Measurements from ENCODE around the gene ELMO1. TPM values are rescaled to one million over a fixed set of nuclear protein-coding genes. Genes with fewer than 3 reads are reported as not detected.

The ELMO1 gene
- total RNA-seq, 1 experiment from 2014 or later = 137 TPM

DNA sequence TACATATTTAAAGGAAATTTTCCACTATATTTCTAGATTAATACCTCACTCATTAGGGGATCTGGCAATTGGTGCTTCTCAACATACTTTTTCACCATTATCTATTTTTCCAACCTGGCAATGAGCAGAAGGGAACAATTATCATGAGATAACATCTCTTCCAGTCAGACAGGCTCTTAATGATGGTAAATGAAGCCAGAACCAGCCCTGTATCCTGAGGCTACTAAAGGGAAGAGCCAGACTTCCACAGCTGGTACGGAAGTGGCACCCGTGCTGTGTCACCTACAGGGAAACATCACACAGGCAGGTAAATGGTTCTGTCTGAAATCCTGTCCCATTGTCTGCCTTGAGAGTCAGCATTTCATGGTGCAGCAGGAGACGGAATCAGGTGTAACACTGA lies 75.9 kb downstream of the ELMO1 start:
- Histone ChIP-seq H3K9ac (ENCODE audit: low read length) (no peak overlapping the region), H3K27me3 (ENCODE audit: low read length) (no peaks in the 10 kb centered on the region), H3K79me2 (ENCODE audit: low read length) (no peaks in the 10 kb centered on the region), H3K27ac (ENCODE audit: low read length) (no peak overlapping the region), H3K4me1 (ENCODE audit: low read length) (no peaks in the 10 kb centered on the region), H2AFZ (ENCODE audit: low read length) (no peak overlapping the region), H3K36me3 (ENCODE audit: insufficient read depth, low read length) (no peaks in the 10 kb centered on the region), H4K20me1 (ENCODE audit: insufficient read depth, low read depth, low read length) (no peaks in the 10 kb centered on the region), H3K9me2 (replicated peaks; ENCODE audit: insufficient read depth, low read length) (no peaks in the 10 kb centered on the region), H3K4me3 (ENCODE audit: low read length) (no peak overlapping the region), H3K4me2 (ENCODE audit: low read depth, low read length, poor library complexity, severe bottlenecking) (no peak overlapping the region), H3K9me3 (ENCODE audit: low read length) (peaks cover 11% of the 10 kb centered on the region)
- DNase-seq = no peak

DNA sequence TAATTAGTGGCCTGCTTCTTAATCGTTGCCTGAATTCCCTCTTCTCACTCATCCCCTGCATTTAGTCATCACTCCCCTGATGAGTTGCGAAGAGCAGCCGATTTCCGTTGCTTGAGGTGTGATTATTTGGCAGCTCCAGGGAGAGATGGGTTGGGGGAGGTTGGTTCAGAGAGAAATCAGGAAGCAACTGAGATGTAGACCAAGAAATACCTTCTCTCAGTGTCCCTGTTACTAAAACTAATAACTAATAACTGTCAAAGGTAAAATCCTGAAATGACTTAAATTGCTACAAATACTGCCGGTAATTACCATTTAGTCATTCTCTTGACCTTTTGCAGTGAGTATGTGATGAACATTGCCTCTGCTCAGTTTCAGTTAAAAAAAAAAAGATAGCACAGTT lies 76.9 kb downstream of the ELMO1 start:
- no peaks in the 10 kb centered on the region for H3K36me3 ChIP-seq (ENCODE audit: insufficient read depth, low read length)
- H3K27me3 ChIP-seq (ENCODE audit: low read length) = no peaks in the 10 kb centered on the region
- H3K4me2 ChIP-seq (ENCODE audit: low read depth, low read length, poor library complexity, severe bottlenecking) = no peak overlapping the region
- no peak overlapping the region for H3K9ac ChIP-seq (ENCODE audit: low read length)
- no peak overlapping the region for H2AFZ ChIP-seq (ENCODE audit: low read length)
- no peak overlapping the region for H3K27ac ChIP-seq (ENCODE audit: low read length)
- H3K9me2 ChIP-seq (replicated peaks; ENCODE audit: insufficient read depth, low read length) = no peaks in the 10 kb centered on the region
- no peaks in the 10 kb centered on the region for H3K79me2 ChIP-seq (ENCODE audit: low read length)
- H3K4me3 ChIP-seq (ENCODE audit: low read length) = no peak overlapping the region
- H3K4me1 ChIP-seq (ENCODE audit: low read length) = no peaks in the 10 kb centered on the region
- H3K9me3 ChIP-seq (ENCODE audit: low read length) = peaks cover 9% of the 10 kb centered on the region
- DNase-seq = no peak
- no peaks in the 10 kb centered on the region for H4K20me1 ChIP-seq (ENCODE audit: insufficient read depth, low read depth, low read length)

DNA sequence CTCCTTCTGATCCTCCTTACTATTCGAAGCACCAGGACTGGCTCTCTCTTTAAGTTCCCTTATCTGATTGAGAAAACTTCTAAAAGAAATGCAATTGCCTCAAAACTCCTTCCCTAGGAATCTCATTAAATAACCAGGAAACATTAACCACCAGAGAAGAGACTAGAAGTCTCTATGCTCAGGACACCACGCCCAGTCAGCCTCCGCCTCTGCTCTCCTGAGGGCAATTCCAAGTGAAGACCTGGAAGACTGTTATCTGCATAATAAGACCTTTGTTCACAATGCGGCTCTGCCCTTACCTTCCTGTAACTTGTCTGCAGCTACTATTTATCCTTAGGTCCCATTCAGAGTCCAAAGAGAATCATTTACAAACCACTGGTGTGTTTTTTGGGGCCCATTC lies 78.8 kb downstream of the ELMO1 start:
- Histone ChIP-seq H3K9ac (ENCODE audit: low read length) (no peak overlapping the region), H3K9me3 (ENCODE audit: low read length) (no peaks in the 10 kb centered on the region), H3K79me2 (ENCODE audit: low read length) (no peaks in the 10 kb centered on the region), H3K9me2 (replicated peaks; ENCODE audit: insufficient read depth, low read length) (no peaks in the 10 kb centered on the region), H3K4me2 (ENCODE audit: low read depth, low read length, poor library complexity, severe bottlenecking) (no peak overlapping the region), H3K27me3 (ENCODE audit: low read length) (no peaks in the 10 kb centered on the region), H4K20me1 (ENCODE audit: insufficient read depth, low read depth, low read length) (no peaks in the 10 kb centered on the region), H2AFZ (ENCODE audit: low read length) (no peak overlapping the region), H3K27ac (ENCODE audit: low read length) (no peak overlapping the region), H3K4me1 (ENCODE audit: low read length) (no peaks in the 10 kb centered on the region), H3K36me3 (ENCODE audit: insufficient read depth, low read length) (no peaks in the 10 kb centered on the region), H3K4me3 (ENCODE audit: low read length) (no peak overlapping the region)
- DNase-seq = no peak

DNA sequence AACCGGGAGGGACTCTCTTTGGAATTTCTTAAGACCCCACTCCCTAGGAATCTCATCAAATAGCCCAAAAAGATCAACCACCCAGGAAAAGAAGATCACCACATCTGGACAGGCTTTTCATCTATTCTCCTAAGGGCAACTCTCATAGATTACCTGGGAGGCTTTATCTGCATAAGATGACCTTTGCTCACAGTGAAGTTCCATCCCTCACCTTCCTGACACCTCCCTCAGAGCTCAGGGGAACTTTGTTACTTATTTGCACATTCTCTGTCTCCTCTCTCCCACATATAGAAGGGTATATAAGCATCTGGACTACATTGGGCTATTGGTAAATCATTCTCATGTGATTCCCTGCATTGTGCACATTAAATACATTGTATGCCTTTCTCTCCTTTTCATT lies 80.1 kb downstream of the ELMO1 start:
- no peak overlapping the region for H3K27ac ChIP-seq (ENCODE audit: low read length)
- no peaks in the 10 kb centered on the region for H3K36me3 ChIP-seq (ENCODE audit: insufficient read depth, low read length)
- DNase-seq = no peak
- H3K27me3 ChIP-seq (ENCODE audit: low read length) = no peaks in the 10 kb centered on the region
- no peak overlapping the region for H2AFZ ChIP-seq (ENCODE audit: low read length)
- H3K9me2 ChIP-seq (replicated peaks; ENCODE audit: insufficient read depth, low read length) = no peaks in the 10 kb centered on the region
- H3K4me3 ChIP-seq (ENCODE audit: low read length) = no peak overlapping the region
- peaks cover 3% of the 10 kb centered on the region; the same call in 1 of the 2 replicates for H3K4me1 ChIP-seq (ENCODE audit: low read length)
- no peak overlapping the region for H3K9ac ChIP-seq (ENCODE audit: low read length)
- H3K79me2 ChIP-seq (ENCODE audit: low read length) = no peaks in the 10 kb centered on the region
- H3K9me3 ChIP-seq (ENCODE audit: low read length) = no peaks in the 10 kb centered on the region
- no peak overlapping the region for H3K4me2 ChIP-seq (ENCODE audit: low read depth, low read length, poor library complexity, severe bottlenecking)
- H4K20me1 ChIP-seq (ENCODE audit: insufficient read depth, low read depth, low read length) = no peaks in the 10 kb centered on the region

DNA sequence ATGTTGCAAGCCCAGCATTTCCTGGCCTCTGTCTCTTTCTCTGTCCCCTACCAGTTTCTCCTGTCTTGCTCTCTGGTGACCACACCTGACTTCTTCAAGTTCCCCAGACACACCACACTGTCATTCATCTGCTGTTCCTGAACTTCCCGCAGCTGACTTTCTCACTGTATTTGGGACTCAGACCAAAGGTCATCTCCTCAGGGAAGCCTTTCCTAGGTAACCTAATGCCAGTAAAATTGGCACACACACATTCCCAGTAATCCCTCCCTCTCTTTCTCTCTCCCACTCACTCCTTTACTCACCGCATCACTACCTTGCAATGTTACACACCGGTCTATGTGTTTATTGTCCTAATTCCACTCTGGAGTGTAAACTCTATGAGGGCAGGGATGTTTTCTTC lies 81.7 kb downstream of the ELMO1 start:
- Histone ChIP-seq H4K20me1 (ENCODE audit: insufficient read depth, low read depth, low read length) (no peaks in the 10 kb centered on the region), H3K4me1 (ENCODE audit: low read length) (peaks cover 3% of the 10 kb centered on the region; the same call in 1 of the 2 replicates)

DNA sequence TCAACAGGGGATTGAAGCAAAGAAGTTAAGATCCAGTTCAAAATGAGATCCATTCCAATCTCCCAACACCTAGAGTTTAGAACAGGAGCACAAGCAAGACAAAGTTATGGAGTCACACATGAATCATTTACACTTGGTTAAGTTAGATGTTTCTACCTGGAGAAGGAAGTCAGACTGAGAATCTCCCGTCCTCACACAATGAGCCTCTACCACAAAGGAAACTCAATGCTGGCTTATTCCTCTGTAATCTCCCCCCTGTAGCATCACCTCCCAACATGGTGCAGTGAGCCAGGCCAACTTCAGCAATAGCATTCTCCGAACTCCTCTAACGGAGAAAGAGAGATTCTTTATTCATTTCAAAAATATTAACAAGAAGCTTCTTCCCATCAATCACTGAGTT lies 82.2 kb downstream of the ELMO1 start:
- Histone ChIP-seq H3K4me1 (ENCODE audit: low read length) (peaks cover 3% of the 10 kb centered on the region; the same call in 1 of the 2 replicates), H3K27ac (ENCODE audit: low read length) (no peak overlapping the region), H4K20me1 (ENCODE audit: insufficient read depth, low read depth, low read length) (no peaks in the 10 kb centered on the region), H3K4me2 (ENCODE audit: low read depth, low read length, poor library complexity, severe bottlenecking) (no peak overlapping the region), H3K9ac (ENCODE audit: low read length) (no peak overlapping the region), H3K9me3 (ENCODE audit: low read length) (no peaks in the 10 kb centered on the region), H3K79me2 (ENCODE audit: low read length) (no peaks in the 10 kb centered on the region), H2AFZ (ENCODE audit: low read length) (no peak overlapping the region), H3K27me3 (ENCODE audit: low read length) (no peaks in the 10 kb centered on the region), H3K36me3 (ENCODE audit: insufficient read depth, low read length) (no peaks in the 10 kb centered on the region), H3K4me3 (ENCODE audit: low read length) (no peak overlapping the region), H3K9me2 (replicated peaks; ENCODE audit: insufficient read depth, low read length) (no peaks in the 10 kb centered on the region)
- DNase-seq = no peak

More for the DNA sequence above, 81.7 kb downstream of the ELMO1 start:
- no peak overlapping the region for H3K9ac ChIP-seq (ENCODE audit: low read length)
- H3K27ac ChIP-seq (ENCODE audit: low read length) = no peak overlapping the region
- DNase-seq = no peak
- no peak overlapping the region for H2AFZ ChIP-seq (ENCODE audit: low read length)
- H3K27me3 ChIP-seq (ENCODE audit: low read length) = no peaks in the 10 kb centered on the region
- H3K4me2 ChIP-seq (ENCODE audit: low read depth, low read length, poor library complexity, severe bottlenecking) = no peak overlapping the region
- H3K9me3 ChIP-seq (ENCODE audit: low read length) = no peaks in the 10 kb centered on the region
- no peaks in the 10 kb centered on the region for H3K9me2 ChIP-seq (replicated peaks; ENCODE audit: insufficient read depth, low read length)
- no peaks in the 10 kb centered on the region for H3K36me3 ChIP-seq (ENCODE audit: insufficient read depth, low read length)
- H3K79me2 ChIP-seq (ENCODE audit: low read length) = no peaks in the 10 kb centered on the region
- H3K4me3 ChIP-seq (ENCODE audit: low read length) = no peak overlapping the region

DNA sequence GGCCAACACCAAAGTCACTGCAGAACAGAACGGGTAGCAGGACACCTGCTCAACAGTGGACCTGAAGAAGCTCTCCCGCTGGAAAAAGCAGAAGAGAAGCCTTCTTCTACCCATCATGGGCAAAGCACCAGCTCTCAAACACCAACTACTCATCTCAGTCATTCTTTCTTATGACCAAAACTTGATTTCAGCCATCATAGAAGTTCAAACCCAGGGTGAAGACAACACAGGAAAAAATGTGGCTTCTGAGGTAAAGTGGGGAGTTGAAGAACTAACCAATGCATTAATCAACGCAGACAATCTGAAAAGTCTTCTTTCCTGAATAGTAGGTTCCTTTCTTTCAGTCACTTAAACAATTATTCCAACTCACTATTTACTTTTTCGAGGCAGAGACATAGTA lies 83.3 kb downstream of the ELMO1 start:
- H3K27ac ChIP-seq (ENCODE audit: low read length) = no peak overlapping the region
- H3K9ac ChIP-seq (ENCODE audit: low read length) = no peak overlapping the region
- no peak overlapping the region for H3K4me3 ChIP-seq (ENCODE audit: low read length)
- H4K20me1 ChIP-seq (ENCODE audit: insufficient read depth, low read depth, low read length) = no peaks in the 10 kb centered on the region
- H3K4me1 ChIP-seq (ENCODE audit: low read length) = peaks cover 3% of the 10 kb centered on the region; the same call in 1 of the 2 replicates
- H3K27me3 ChIP-seq (ENCODE audit: low read length) = no peaks in the 10 kb centered on the region
- no peaks in the 10 kb centered on the region for H3K9me2 ChIP-seq (replicated peaks; ENCODE audit: insufficient read depth, low read length)
- DNase-seq = no peak
- H2AFZ ChIP-seq (ENCODE audit: low read length) = no peak overlapping the region
- H3K9me3 ChIP-seq (ENCODE audit: low read length) = no peaks in the 10 kb centered on the region
- no peak overlapping the region for H3K4me2 ChIP-seq (ENCODE audit: low read depth, low read length, poor library complexity, severe bottlenecking)
- H3K36me3 ChIP-seq (ENCODE audit: insufficient read depth, low read length) = no peaks in the 10 kb centered on the region
- no peaks in the 10 kb centered on the region for H3K79me2 ChIP-seq (ENCODE audit: low read length)

DNA sequence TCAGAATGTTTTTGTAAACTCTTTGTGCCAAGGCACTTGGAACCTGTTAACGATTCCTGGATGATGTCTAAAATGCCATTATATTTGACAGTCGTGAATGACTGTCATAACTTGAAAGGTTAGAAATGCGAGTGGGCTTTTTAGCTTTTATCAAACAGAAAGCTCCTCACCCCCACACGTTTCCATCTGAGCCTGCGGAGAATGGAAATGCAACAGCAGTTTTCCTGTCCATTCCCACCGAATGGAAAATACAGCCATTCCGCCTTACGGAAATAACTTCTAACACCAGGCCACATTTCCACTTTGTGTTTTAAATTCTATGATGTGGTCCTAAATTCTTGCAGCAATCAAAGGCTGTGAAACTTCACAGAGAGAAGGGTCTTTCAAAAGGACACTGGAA lies 83.8 kb downstream of the ELMO1 start:
- H3K27ac ChIP-seq (ENCODE audit: low read length) = no peak overlapping the region

More for the DNA sequence above, 83.8 kb downstream of the ELMO1 start:
- no peak for DNase-seq
- Histone ChIP-seq H3K9me2 (replicated peaks; ENCODE audit: insufficient read depth, low read length) (no peaks in the 10 kb centered on the region), H3K9ac (ENCODE audit: low read length) (no peak overlapping the region), H3K4me1 (ENCODE audit: low read length) (peaks cover 3% of the 10 kb centered on the region; the same call in 1 of the 2 replicates), H2AFZ (ENCODE audit: low read length) (no peak overlapping the region), H3K36me3 (ENCODE audit: insufficient read depth, low read length) (no peaks in the 10 kb centered on the region), H3K4me2 (ENCODE audit: low read depth, low read length, poor library complexity, severe bottlenecking) (no peak overlapping the region), H3K4me3 (ENCODE audit: low read length) (no peak overlapping the region), H3K27me3 (ENCODE audit: low read length) (no peaks in the 10 kb centered on the region), H3K79me2 (ENCODE audit: low read length) (no peaks in the 10 kb centered on the region), H4K20me1 (ENCODE audit: insufficient read depth, low read depth, low read length) (no peaks in the 10 kb centered on the region), H3K9me3 (ENCODE audit: low read length) (no peaks in the 10 kb centered on the region)
